Pancreas (tissue), 10 donors: Measurements from ENCODE around the gene TOR1AIP1. TPM values are rescaled to one million over a fixed set of nuclear protein-coding genes. Genes with fewer than 3 reads are reported as not detected.
"Not testable (repeated sequence)": the region's sequence is repeated elsewhere in the genome, so short reads cannot be mapped to it uniquely, and the experiment has no call there.

Experiments used
- ATAC-seq, 4 donors: fragments of 200-7000 bp; cut with Tn5 transposase; one replicate each; pipeline versions ENCODE4 v1.8.0 to v1.9.1; 2020; ENCODE audit warnings: mild to moderate bottlenecking in 4 of 4, moderate library complexity in 4 of 4
- DNase-seq, 6 donors: peaks; one replicate each; pipeline ENCODE4 v3.0.0-alpha.2; 2020
- FAIRE-seq: peaks from 2 replicates; lab custom pipeline; 2012; peaks lifted over from hg19 to GRCh38; lab: Jason Lieb, UNC
- H3K27ac ChIP-seq, 4 donors: fragments of 200-600 bp; sonication (generic); 1 replicate in 3 of 4; 2 replicates in 1 of 4; pipeline versions ENCODE4 v1.5.0 to v1.8.0; 2020
- H3K27me3 ChIP-seq, 4 donors: fragments of 200-600 bp; one replicate each; pipeline ENCODE4 v1.8.0; 2021
- H3K36me3 ChIP-seq, 3 donors: fragments of 200-600 bp; sonication (generic) in 1 of 3; one replicate each; pipeline versions ENCODE4 v1.5.0 to v1.8.0; 2020 to 2021
- H3K4me1 ChIP-seq, 3 donors: fragments of 200-600 bp; one replicate each; pipeline ENCODE4 v1.8.0; 2021
- H3K4me3 ChIP-seq, 4 donors: fragments of 200-600 bp; sonication (generic) in 2 of 4; one replicate each; pipeline versions ENCODE4 v1.5.0 to v1.8.0; 2020 to 2021
- H3K9me3 ChIP-seq, 4 donors: fragments of 200-600 bp; one replicate each; pipeline ENCODE4 v1.8.0; 2021
- CTCF ChIP-seq, 4 donors: fragments of 200-600 bp; sonication (generic) in 3 of 4; IDR thresholded peaks; one replicate each; pipeline versions ENCODE4 v1.5.0 to v1.8.0; 2021; ENCODE audit warnings: antibody characterized with exemption in 4 of 4
- WGBS, 2 donors: extraction: QIAGEN DNeasy Blood & Tissue Kit; methylation state at CpG; one replicate each; pipeline ENCODE4 v1.1.7; 2013; 5-methylcytosine and 5-hydroxymethylcytosine counted together
- intact Hi-C, 3 donors: fragments of 100-400 bp; cut with DNase I; formaldehyde crosslinking; loops; one replicate each; pipeline versions ENCODE4 v1.11.1 to v1.14.2; 2022
- polyA plus RNA-seq, 2 donors: library from polyadenylated mRNA; stranded (reverse); fragments of 200-250 nt; gene quantifications; one replicate each; pipeline ENCODE4 v1.2.3, GENCODE V29; 2013
- total RNA-seq, 6 donors: library from RNA; stranded (reverse); fragmentation: NEBNext Ultra II Directional in 4 of 6; extraction: Animal tissue kit (Norgen Biotek cat#: 25700) in 4 of 6; gene quantifications; one replicate each; pipeline versions ENCODE4 v1.2.1 to v1.2.4, GENCODE V29; 2021 to 2023
- donor health status: healthy with polysubstance abuse.
- donor health status: DM: no; HTN: no; CAD: no; lungs with moderate emphysema.
- donor health status: DM: no; HTN: no; CAD: no.
- donor health status: control.
- donor health status: control.
- donor health status: Bipolar disorder and iron deficiency.
- donor health status: DM: yes; HTN: yes; CAD: no.
- donor health status: DM: no; HTN: no; CAD: no.
- donor health status: DM: no; HTN: no; CAD: no.
- donor health status: DM: yes; HTN: yes; CAD: no.

Gene TOR1AIP1
- total and polyA plus RNA-seq, 8 donors = 8.8 to 29.9 (median 19.0) TPM

- DNase-seq (no peak), FAIRE-seq (no peak)
These were observed 73.2 kb downstream of the TOR1AIP1 start for GRCh38 chr1:179955287-179955680.

GRCh38 chr1:179955731-179956130 lies 73.6 kb downstream of the TOR1AIP1 start:
- DNase-seq (no peak), FAIRE-seq (no peak), ATAC-seq (no peak)
- TF ChIP-seq CTCF (IDR thresholded peaks at IDR 0.05) = no peak
- 0 to 1% methylated on average over 3 of the region's 3 CpGs for whole genome bisulfite sequencing, 2 donors
- Histone ChIP-seq H3K4me3 (peak overlapping the region; percentile 83 to 98 (median 92)), H3K9me3 (no peaks in the 10 kb centered on the region), H3K36me3 (no peaks in the 10 kb centered on the region), H3K27me3 (no peaks in the 10 kb centered on the region), H3K27ac (peak overlapping the region in 2 of 4 donors; percentile 95 to 96), H3K4me1 (peaks cover 5 to 15% (median 11%) of the 10 kb centered on the region in 3 donors)
- intact Hi-C loops = no loop called here

More at GRCh38 chr1:179955287-179955680, 73.2 kb downstream of the TOR1AIP1 start:
- TF ChIP-seq CTCF (IDR thresholded peaks at IDR 0.05) = no peak
- Histone ChIP-seq H3K36me3 (no peaks in the 10 kb centered on the region), H3K4me1 (peaks cover 5 to 15% (median 11%) of the 10 kb centered on the region in 3 donors), H3K27me3 (no peaks in the 10 kb centered on the region), H3K4me3 (peak overlapping the region; percentile 83 to 98 (median 92)), H3K27ac (peak overlapping the region; percentile 85 to 96 (median 94)), H3K9me3 (no peaks in the 10 kb centered on the region)
- ATAC-seq = peak; percentile 25 to 38 (median 26)
- intact Hi-C loops = no loop called here
- WGBS, 2 donors = 0 to 1% methylated on average over 10 of the region's 10 CpGs

- Histone ChIP-seq H3K4me1 (peaks cover 5 to 15% (median 11%) of the 10 kb centered on the region in 3 donors), H3K4me3 (no peak overlapping the region), H3K27ac (no peak overlapping the region), H3K9me3 (no peaks in the 10 kb centered on the region), H3K27me3 (no peaks in the 10 kb centered on the region), H3K36me3 (no peaks in the 10 kb centered on the region)
- ATAC-seq (no peak), FAIRE-seq (no peak), DNase-seq (no peak)
- intact Hi-C loops = no loop called here
- 57 to 60% methylated on average over 3 of the region's 3 CpGs for WGBS, 2 donors
- no peak for TF ChIP-seq CTCF (IDR thresholded peaks at IDR 0.05)
These were observed 76.3 kb downstream of the TOR1AIP1 start for GRCh38 chr1:179958359-179958758.

- ATAC-seq, H3K27me3 ChIP-seq, H3K4me1 ChIP-seq, intact Hi-C loops, H3K4me3 ChIP-seq, H3K9me3 ChIP-seq, H3K36me3 ChIP-seq, H3K27ac ChIP-seq, FAIRE-seq, DNase-seq: not testable (repeated sequence)
- WGBS, 2 donors = 98 to 99% methylated on average over 8 of the region's 8 CpGs
These were observed 80.1 kb downstream of the TOR1AIP1 start for GRCh38 chr1:179962168-179962567.

- peaks cover 0 to 8% (median 0%) of the 10 kb centered on the region in 3 donors for H3K36me3 ChIP-seq
- H3K27ac ChIP-seq = no peak overlapping the region
- H3K27me3 ChIP-seq = no peaks in the 10 kb centered on the region
- FAIRE-seq (no peak), ATAC-seq (no peak), DNase-seq (no peak)
- H3K4me1 ChIP-seq = peaks cover 0 to 15% (median 7%) of the 10 kb centered on the region in 3 donors
- H3K4me3 ChIP-seq = no peak overlapping the region
- no peaks in the 10 kb centered on the region for H3K9me3 ChIP-seq
- intact Hi-C loops = no loop called here
- no peak for TF ChIP-seq CTCF (IDR thresholded peaks at IDR 0.05)
These were observed 84.5 kb downstream of the TOR1AIP1 start for GRCh38 chr1:179966551-179966950.
